Endothelial cell (in vitro differentiated cells): ENCODE measurements around the gene CPT1C. TPM values are rescaled to one million over a fixed set of nuclear protein-coding genes. Genes with fewer than 3 reads are reported as not detected.

Source experiments
- DNase-seq: peaks from one replicate; pipeline ENCODE4 v3.0.0; 2021; ENCODE audit warnings: low spot score
- H3K27ac Mint-ChIP-seq: one replicate; pipeline ENCODE4 v1.8.0; 2021; ENCODE audit warnings: mixed read lengths, inconsistent platforms; ENCODE audit not compliant: unreplicated experiment
- H3K27me3 Mint-ChIP-seq: one replicate; pipeline ENCODE4 v1.8.0; 2021; ENCODE audit warnings: mild to moderate bottlenecking, moderate library complexity, mixed read lengths, inconsistent platforms; ENCODE audit not compliant: unreplicated experiment
- H3K36me3 Mint-ChIP-seq: one replicate; pipeline ENCODE4 v1.8.0; 2021; ENCODE audit warnings: mild to moderate bottlenecking, low read depth, mixed read lengths, inconsistent platforms; ENCODE audit not compliant: unreplicated experiment
- H3K4me1 Mint-ChIP-seq: one replicate; pipeline ENCODE4 v1.8.0; 2021; ENCODE audit warnings: mild to moderate bottlenecking, mixed read lengths, inconsistent platforms; ENCODE audit not compliant: unreplicated experiment
- H3K4me3 Mint-ChIP-seq: one replicate; pipeline ENCODE4 v1.8.0; 2021; ENCODE audit warnings: mild to moderate bottlenecking, mixed read lengths, inconsistent platforms; ENCODE audit not compliant: unreplicated experiment
- H3K9me3 Mint-ChIP-seq: one replicate; pipeline ENCODE4 v1.8.0; 2021; ENCODE audit warnings: mixed read lengths, inconsistent platforms; ENCODE audit not compliant: unreplicated experiment
- total RNA-seq: library from RNA; stranded (reverse); fragmentation: NEBNext Ultra II Directional; extraction: Animal tissue kit (Norgen Biotek cat#: 25700); gene quantifications from one replicate; pipeline ENCODE4 v1.2.1, GENCODE V29; 2021; ENCODE audit not compliant: unreplicated experiment
- TF ChIP-seq, protein P1 (sequence below): fragments of 200-600 bp; sonication (generic); IDR thresholded peaks from one replicate; pipeline ENCODE4 v1.5.0; 2021; ENCODE audit warnings: antibody characterized with exemption; ENCODE audit not compliant: unreplicated experiment

The CPT1C gene
- total RNA-seq, 1 donor from 2014 or later = 94.1 TPM

GRCh38 chr19:49660338-49660961, 30.5 kb upstream of the CPT1C start:
- Mint-ChIP-seq H3K36me3 (peaks cover 47% of the 10 kb centered on the region), H3K27ac (no peak overlapping the region), H3K4me3 (peak overlapping the region; percentile 76), H3K4me1 (peaks cover 11% of the 10 kb centered on the region), H3K27me3 (peaks cover 28% of the 10 kb centered on the region), H3K9me3 (no peaks in the 10 kb centered on the region)
- DNase-seq = no peak
- TF ChIP-seq, protein P1, sequence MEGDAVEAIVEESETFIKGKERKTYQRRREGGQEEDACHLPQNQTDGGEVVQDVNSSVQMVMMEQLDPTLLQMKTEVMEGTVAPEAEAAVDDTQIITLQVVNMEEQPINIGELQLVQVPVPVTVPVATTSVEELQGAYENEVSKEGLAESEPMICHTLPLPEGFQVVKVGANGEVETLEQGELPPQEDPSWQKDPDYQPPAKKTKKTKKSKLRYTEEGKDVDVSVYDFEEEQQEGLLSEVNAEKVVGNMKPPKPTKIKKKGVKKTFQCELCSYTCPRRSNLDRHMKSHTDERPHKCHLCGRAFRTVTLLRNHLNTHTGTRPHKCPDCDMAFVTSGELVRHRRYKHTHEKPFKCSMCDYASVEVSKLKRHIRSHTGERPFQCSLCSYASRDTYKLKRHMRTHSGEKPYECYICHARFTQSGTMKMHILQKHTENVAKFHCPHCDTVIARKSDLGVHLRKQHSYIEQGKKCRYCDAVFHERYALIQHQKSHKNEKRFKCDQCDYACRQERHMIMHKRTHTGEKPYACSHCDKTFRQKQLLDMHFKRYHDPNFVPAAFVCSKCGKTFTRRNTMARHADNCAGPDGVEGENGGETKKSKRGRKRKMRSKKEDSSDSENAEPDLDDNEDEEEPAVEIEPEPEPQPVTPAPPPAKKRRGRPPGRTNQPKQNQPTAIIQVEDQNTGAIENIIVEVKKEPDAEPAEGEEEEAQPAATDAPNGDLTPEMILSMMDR = no peak

- Mint-ChIP-seq H3K36me3 (peaks cover 36% of the 10 kb centered on the region), H3K4me3 (no peak overlapping the region), H3K9me3 (no peaks in the 10 kb centered on the region), H3K4me1 (peaks cover 17% of the 10 kb centered on the region), H3K27ac (no peak overlapping the region), H3K27me3 (peaks cover 25% of the 10 kb centered on the region)
- DNase-seq = no peak
- TF ChIP-seq, protein P1 = no peak
Observed at GRCh38 chr19:49662011-49662410, 28.9 kb upstream of the CPT1C start.

- peaks cover 30% of the 10 kb centered on the region for H3K27me3 Mint-ChIP-seq
- H3K36me3 Mint-ChIP-seq = peaks cover 31% of the 10 kb centered on the region
- TF ChIP-seq, protein P1 = no peak
- H3K4me1 Mint-ChIP-seq = peaks cover 17% of the 10 kb centered on the region
- H3K4me3 Mint-ChIP-seq = peak overlapping the region; percentile 56
- no peak for DNase-seq
- no peaks in the 10 kb centered on the region for H3K9me3 Mint-ChIP-seq
- peak overlapping the region; percentile 24 for H3K27ac Mint-ChIP-seq
Observed at GRCh38 chr19:49663224-49663623, 27.7 kb upstream of the CPT1C start.

DNA sequence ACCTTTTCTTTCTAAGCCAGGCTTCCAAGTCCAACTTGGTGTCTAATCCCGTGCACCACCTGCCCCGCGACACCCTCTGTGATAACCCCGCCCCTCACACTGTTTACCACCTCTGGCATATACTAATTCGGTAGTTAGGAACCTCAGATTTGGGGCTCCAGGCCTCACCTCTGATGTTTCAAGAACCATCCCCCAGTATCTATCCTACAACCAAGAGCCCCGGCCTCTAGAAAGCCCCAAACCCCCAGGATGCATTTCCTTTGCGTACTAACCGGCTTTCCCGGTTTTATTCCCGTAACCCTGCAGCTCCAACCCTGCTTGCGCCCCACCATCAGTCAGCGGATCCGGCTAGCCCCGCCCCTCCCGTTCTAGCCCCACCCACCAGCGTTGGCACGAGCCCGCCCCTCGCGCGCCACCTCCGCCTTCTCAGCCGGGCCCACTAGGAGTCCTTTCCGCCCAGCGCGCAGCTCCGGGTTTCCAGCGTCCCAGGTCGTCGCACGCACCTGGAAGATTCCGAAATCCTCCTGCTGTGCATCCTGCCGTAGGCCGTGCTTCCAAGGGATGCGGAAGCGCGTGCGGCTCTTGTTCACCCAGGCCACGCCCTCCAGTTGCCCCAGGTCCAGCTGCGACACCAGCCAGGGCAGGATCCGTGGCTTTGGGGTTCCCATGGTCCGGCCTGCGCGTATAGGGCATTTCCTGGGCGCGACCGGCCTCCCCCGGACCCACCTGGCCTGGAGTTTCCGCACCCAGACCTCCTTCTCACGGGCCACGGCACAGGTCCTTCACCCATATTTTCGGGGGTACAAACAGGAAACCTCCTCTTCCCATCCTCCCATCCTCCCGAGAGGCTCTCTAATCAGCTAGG, 26.5 kb upstream of the CPT1C start:
- Mint-ChIP-seq H3K36me3 (peaks cover 23% of the 10 kb centered on the region), H3K27me3 (peaks cover 27% of the 10 kb centered on the region), H3K27ac (peak overlapping the region; percentile 93), H3K4me3 (peak overlapping the region; percentile 97), H3K9me3 (no peaks in the 10 kb centered on the region), H3K4me1 (peaks cover 17% of the 10 kb centered on the region)
- TF ChIP-seq, protein P1 = no peak
- DNase-seq = peak; percentile 95

DNA sequence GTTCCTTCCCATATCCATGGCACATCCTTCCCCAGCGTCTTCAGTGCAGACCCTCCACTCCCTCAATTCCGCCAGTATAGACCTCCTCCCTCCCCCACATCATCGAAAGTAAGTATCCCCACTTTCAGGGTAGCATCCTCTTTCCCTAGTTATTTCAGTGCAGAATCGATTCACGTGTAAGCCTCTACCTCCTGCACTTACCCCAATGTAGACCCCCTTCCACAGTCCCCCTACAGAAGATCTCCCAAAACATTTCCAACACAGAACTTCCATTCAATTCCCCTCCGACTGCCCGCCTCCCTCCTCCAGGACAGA, 25.9 kb upstream of the CPT1C start:
- Mint-ChIP-seq H3K27ac (peak overlapping the region; percentile 80), H3K4me1 (peaks cover 17% of the 10 kb centered on the region), H3K4me3 (peak overlapping the region; percentile 97), H3K9me3 (no peaks in the 10 kb centered on the region), H3K27me3 (peaks cover 28% of the 10 kb centered on the region), H3K36me3 (peaks cover 23% of the 10 kb centered on the region)
- TF ChIP-seq, protein P1 = no peak
- no peak for DNase-seq
